HL-60 (cell line): ENCODE data around the gene EYA2.

Source experiments
- GABPA ChIP-seq: IDR thresholded peaks from 2 replicates; pipeline ENCODE4 v1.6.1; 2012; ENCODE audit warnings: low read depth
- POLR2AphosphoS5 ChIP-seq: IDR thresholded peaks from 2 replicates; pipeline ENCODE4 v1.6.1; 2012; ENCODE audit warnings: low read depth
- SPI1 ChIP-seq: IDR thresholded peaks from 2 replicates; pipeline ENCODE4 v1.6.1; 2012; ENCODE audit warnings: low read depth, mild to moderate bottlenecking, borderline replicate concordance
- TF ChIP-seq, protein P1 (sequence below): IDR thresholded peaks from one replicate; pipeline ENCODE4 v1.5.1; 2011; ENCODE audit warnings: low read length, control low read depth, inconsistent platforms; ENCODE audit not compliant: insufficient read depth
- TF ChIP-seq, protein P2 (sequence below): IDR thresholded peaks from 2 replicates; pipeline ENCODE4 v1.6.1; 2012; ENCODE audit warnings: low read depth; ENCODE audit not compliant: insufficient replicate concordance

- TF ChIP-seq, protein P1, sequence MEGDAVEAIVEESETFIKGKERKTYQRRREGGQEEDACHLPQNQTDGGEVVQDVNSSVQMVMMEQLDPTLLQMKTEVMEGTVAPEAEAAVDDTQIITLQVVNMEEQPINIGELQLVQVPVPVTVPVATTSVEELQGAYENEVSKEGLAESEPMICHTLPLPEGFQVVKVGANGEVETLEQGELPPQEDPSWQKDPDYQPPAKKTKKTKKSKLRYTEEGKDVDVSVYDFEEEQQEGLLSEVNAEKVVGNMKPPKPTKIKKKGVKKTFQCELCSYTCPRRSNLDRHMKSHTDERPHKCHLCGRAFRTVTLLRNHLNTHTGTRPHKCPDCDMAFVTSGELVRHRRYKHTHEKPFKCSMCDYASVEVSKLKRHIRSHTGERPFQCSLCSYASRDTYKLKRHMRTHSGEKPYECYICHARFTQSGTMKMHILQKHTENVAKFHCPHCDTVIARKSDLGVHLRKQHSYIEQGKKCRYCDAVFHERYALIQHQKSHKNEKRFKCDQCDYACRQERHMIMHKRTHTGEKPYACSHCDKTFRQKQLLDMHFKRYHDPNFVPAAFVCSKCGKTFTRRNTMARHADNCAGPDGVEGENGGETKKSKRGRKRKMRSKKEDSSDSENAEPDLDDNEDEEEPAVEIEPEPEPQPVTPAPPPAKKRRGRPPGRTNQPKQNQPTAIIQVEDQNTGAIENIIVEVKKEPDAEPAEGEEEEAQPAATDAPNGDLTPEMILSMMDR, result no peak
- TF ChIP-seq SPI1 (no peak), POLR2AphosphoS5 (no peak), GABPA (no peak)
- TF ChIP-seq, protein P2, sequence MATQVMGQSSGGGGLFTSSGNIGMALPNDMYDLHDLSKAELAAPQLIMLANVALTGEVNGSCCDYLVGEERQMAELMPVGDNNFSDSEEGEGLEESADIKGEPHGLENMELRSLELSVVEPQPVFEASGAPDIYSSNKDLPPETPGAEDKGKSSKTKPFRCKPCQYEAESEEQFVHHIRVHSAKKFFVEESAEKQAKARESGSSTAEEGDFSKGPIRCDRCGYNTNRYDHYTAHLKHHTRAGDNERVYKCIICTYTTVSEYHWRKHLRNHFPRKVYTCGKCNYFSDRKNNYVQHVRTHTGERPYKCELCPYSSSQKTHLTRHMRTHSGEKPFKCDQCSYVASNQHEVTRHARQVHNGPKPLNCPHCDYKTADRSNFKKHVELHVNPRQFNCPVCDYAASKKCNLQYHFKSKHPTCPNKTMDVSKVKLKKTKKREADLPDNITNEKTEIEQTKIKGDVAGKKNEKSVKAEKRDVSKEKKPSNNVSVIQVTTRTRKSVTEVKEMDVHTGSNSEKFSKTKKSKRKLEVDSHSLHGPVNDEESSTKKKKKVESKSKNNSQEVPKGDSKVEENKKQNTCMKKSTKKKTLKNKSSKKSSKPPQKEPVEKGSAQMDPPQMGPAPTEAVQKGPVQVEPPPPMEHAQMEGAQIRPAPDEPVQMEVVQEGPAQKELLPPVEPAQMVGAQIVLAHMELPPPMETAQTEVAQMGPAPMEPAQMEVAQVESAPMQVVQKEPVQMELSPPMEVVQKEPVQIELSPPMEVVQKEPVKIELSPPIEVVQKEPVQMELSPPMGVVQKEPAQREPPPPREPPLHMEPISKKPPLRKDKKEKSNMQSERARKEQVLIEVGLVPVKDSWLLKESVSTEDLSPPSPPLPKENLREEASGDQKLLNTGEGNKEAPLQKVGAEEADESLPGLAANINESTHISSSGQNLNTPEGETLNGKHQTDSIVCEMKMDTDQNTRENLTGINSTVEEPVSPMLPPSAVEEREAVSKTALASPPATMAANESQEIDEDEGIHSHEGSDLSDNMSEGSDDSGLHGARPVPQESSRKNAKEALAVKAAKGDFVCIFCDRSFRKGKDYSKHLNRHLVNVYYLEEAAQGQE, result no peak
These were observed 97.4 kb downstream of the EYA2 start for GRCh38 chr20:46991880-46992639.
